GM18909 (cell line): ENCODE results near the gene SLC50A1.
A peak's percentile ranks its signal among the peaks of the same experiment; 100 is the strongest.
"Not testable (repeated sequence)": the region's sequence is repeated elsewhere in the genome, so short reads cannot be mapped to it uniquely, and the experiment has no call there.

Experiments
- ATAC-seq: cut with Tn5 transposase; IDR thresholded peaks from one replicate; pipeline ENCODE4 v1.9.1; 2021; ENCODE audit warnings: mild to moderate bottlenecking; ENCODE audit not compliant: unreplicated experiment, poor library complexity

SLC50A1 gene

GRCh38 chr1:155168105-155168445 lies 32.4 kb downstream of the SLC50A1 start:
- ATAC-seq = not testable (repeated sequence)

- ATAC-seq = no peak
These were observed 33.0 kb downstream of the SLC50A1 start for GRCh38 chr1:155168456-155169210.

GRCh38 chr1:155169541-155169940 lies 33.9 kb downstream of the SLC50A1 start:
- ATAC-seq = no peak

GRCh38 chr1:155170101-155170785 lies 34.6 kb downstream of the SLC50A1 start:
- ATAC-seq = no peak

- ATAC-seq = no peak
These were observed 35.2 kb downstream of the SLC50A1 start for GRCh38 chr1:155170806-155171205.

- ATAC-seq = peak; percentile 19
These were observed 36.4 kb downstream of the SLC50A1 start for GRCh38 chr1:155171836-155172731.

GRCh38 chr1:155172732-155173477 lies 37.3 kb downstream of the SLC50A1 start, which contains the start of gene KRTCAP2:
KRTCAP2 (minus strand) TSS chr1:155173304; CDS start chr1:155173224, 80 bp downstream.
- peak; percentile 83 for ATAC-seq

GRCh38 chr1:155173478-155174323 lies 38.0 kb downstream of the SLC50A1 start, which contains the start of gene TRIM46:
TRIM46 (plus strand) TSS chr1:155173849; CDS start chr1:155173967, 118 bp downstream.
- no peak for ATAC-seq

GRCh38 chr1:155174324-155175280 lies 39.0 kb downstream of the SLC50A1 start:
- ATAC-seq = no peak

- no peak for ATAC-seq
These were observed 39.8 kb downstream of the SLC50A1 start for GRCh38 chr1:155175281-155175926.

GRCh38 chr1:155175927-155176371 lies 40.3 kb downstream of the SLC50A1 start:
- ATAC-seq = no peak

GRCh38 chr1:155176544-155177071 lies 41.0 kb downstream of the SLC50A1 start:
- ATAC-seq = no peak

- no peak for ATAC-seq
These were observed 41.7 kb downstream of the SLC50A1 start for GRCh38 chr1:155177192-155177917.

GRCh38 chr1:155177918-155178281 lies 42.2 kb downstream of the SLC50A1 start:
- ATAC-seq = no peak

GRCh38 chr1:155178441-155179111 lies 42.9 kb downstream of the SLC50A1 start:
- ATAC-seq = no peak
